Mesothelial cell of epicardium (in vitro differentiated cells): ENCODE data around the gene ZNF292. TPM values are rescaled to one million over a fixed set of nuclear protein-coding genes. Genes with fewer than 3 reads are reported as not detected.

ENCODE experiments used
- DNase-seq, 2 experiments: peaks; one replicate each; pipeline ENCODE4 v3.0.0; 2021; ENCODE audit warnings: low spot score in 2 of 2; ENCODE audit not compliant: unreplicated experiment in 2 of 2
- H3K27ac Mint-ChIP-seq: 2 replicates; pipeline ENCODE4 v1.8.0; 2021; ENCODE audit warnings: mixed read lengths
- H3K27me3 Mint-ChIP-seq: 2 replicates; pipeline ENCODE4 v1.8.0; 2021; ENCODE audit warnings: low read depth, mixed read lengths
- H3K36me3 Mint-ChIP-seq: 2 replicates; pipeline ENCODE4 v1.8.0; 2021; ENCODE audit warnings: mixed read lengths
- H3K4me1 Mint-ChIP-seq: 2 replicates; pipeline ENCODE4 v1.8.0; 2021; ENCODE audit warnings: mixed read lengths
- H3K4me3 Mint-ChIP-seq: 2 replicates; pipeline ENCODE4 v1.8.0; 2021; ENCODE audit warnings: mild to moderate bottlenecking, moderate library complexity, mixed read lengths
- H3K9me3 Mint-ChIP-seq: 2 replicates; pipeline ENCODE4 v1.8.0; 2021; ENCODE audit warnings: mixed read lengths
- CTCF ChIP-seq: fragments of 200-600 bp; sonication (generic); IDR thresholded peaks from one replicate; pipeline ENCODE4 v1.5.0; 2021; ENCODE audit warnings: antibody characterized with exemption; ENCODE audit not compliant: unreplicated experiment
- total RNA-seq: library from RNA; stranded (reverse); gene quantifications from 3 replicates; pipeline ENCODE4 v1.2.1, GENCODE V29; 2021

Gene ZNF292
- total RNA-seq, 1 donor from 2014 or later: 108 TPM

- H3K9me3 Mint-ChIP-seq: peaks cover 7% of the 10 kb centered on the region
- TF ChIP-seq CTCF: no peak
- no peak overlapping the region for H3K4me3 Mint-ChIP-seq
- no peaks in the 10 kb centered on the region for H3K4me1 Mint-ChIP-seq
- no peaks in the 10 kb centered on the region for H3K36me3 Mint-ChIP-seq
- no peak for DNase-seq
- H3K27me3 Mint-ChIP-seq: peaks cover 22% of the 10 kb centered on the region
- no peak overlapping the region for H3K27ac Mint-ChIP-seq
Observed at GRCh38 chr6:87308970-87309369, 153.6 kb downstream of the ZNF292 start.

- H3K27me3 Mint-ChIP-seq: peaks cover 27% of the 10 kb centered on the region
- H3K4me3 Mint-ChIP-seq: no peak overlapping the region
- no peaks in the 10 kb centered on the region for H3K9me3 Mint-ChIP-seq
- H3K4me1 Mint-ChIP-seq: no peaks in the 10 kb centered on the region
- no peak for DNase-seq
- no peak overlapping the region for H3K27ac Mint-ChIP-seq
- no peaks in the 10 kb centered on the region for H3K36me3 Mint-ChIP-seq
- no peak for TF ChIP-seq CTCF
Observed at GRCh38 chr6:87312860-87313259, 157.5 kb downstream of the ZNF292 start.

Other genes with a start within 250 kb of the ZNF292 start
- 0.58 to 0.90 TPM (median 0.82 TPM) in 3 replicates for gene HTR1E, start 218.0 kb upstream of the ZNF292 start, total RNA-seq
- gene CGA, start 60.5 kb upstream of the ZNF292 start, total RNA-seq: not detected in 3 replicates
- 23.7 to 26.7 TPM (median 24.4 TPM) in 3 replicates for gene SMIM8, start 167.0 kb downstream of the ZNF292 start, total RNA-seq
- 0.55 to 1.0 TPM (median 0.67 TPM) in 3 replicates for gene GJB7, start 173.7 kb downstream of the ZNF292 start, total RNA-seq
- 9.0 to 11.5 TPM (median 10.0 TPM) in 3 replicates for gene C6orf163, start 189.2 kb downstream of the ZNF292 start, total RNA-seq